ENCODE data around the gene TSPAN33. TPM values are rescaled to one million over a fixed set of nuclear protein-coding genes. Genes with fewer than 3 reads are reported as not detected.
"Not testable (repeated sequence)": the region's sequence is repeated elsewhere in the genome, so short reads cannot be mapped to it uniquely, and the experiment has no call there.

The TSPAN33 gene
- under 0.01 and 0.13 TPM in 2 replicates for total RNA-seq

GRCh38 chr7:129144095-129144833 is at the start of gene TSPAN33:
TSPAN33 (plus strand) TSS chr7:129144707; CDS start chr7:129144981, 274 bp downstream.
- peak in 1 of 2 donors; percentile 12 for DNase-seq (ENCODE audit: low read depth in 2 of 2)

- no peak for DNase-seq (ENCODE audit: low read depth in 2 of 2)
Observed at GRCh38 chr7:129095258-129095657, 49.2 kb upstream of the TSPAN33 start.

- no peak for DNase-seq (ENCODE audit: low read depth in 2 of 2)
Observed at GRCh38 chr7:129098409-129099084, 46.0 kb upstream of the TSPAN33 start.

GRCh38 chr7:129100827-129101166 is 43.7 kb upstream of the TSPAN33 start:
- no peak for DNase-seq (ENCODE audit: low read depth in 2 of 2)

GRCh38 chr7:129101746-129102145 is 42.8 kb upstream of the TSPAN33 start:
- DNase-seq (ENCODE audit: low read depth in 2 of 2) = no peak

GRCh38 chr7:129103561-129104324 is 40.8 kb upstream of the TSPAN33 start:
- DNase-seq (ENCODE audit: low read depth in 2 of 2) = no peak

GRCh38 chr7:129108581-129108980 is 35.9 kb upstream of the TSPAN33 start:
- no peak for DNase-seq (ENCODE audit: low read depth in 2 of 2)

- no peak for DNase-seq (ENCODE audit: low read depth in 2 of 2)
Observed at GRCh38 chr7:129110258-129110981, 34.1 kb upstream of the TSPAN33 start.

- no peak for DNase-seq (ENCODE audit: low read depth in 2 of 2)
Observed at GRCh38 chr7:129110982-129111376, 33.5 kb upstream of the TSPAN33 start.

- DNase-seq (ENCODE audit: low read depth in 2 of 2) = no peak
Observed at GRCh38 chr7:129115676-129116075, 28.8 kb upstream of the TSPAN33 start.

- DNase-seq (ENCODE audit: low read depth in 2 of 2) = no peak
Observed at GRCh38 chr7:129118182-129118581, 26.3 kb upstream of the TSPAN33 start.

GRCh38 chr7:129118976-129119375 is 25.5 kb upstream of the TSPAN33 start:
- no peak for DNase-seq (ENCODE audit: low read depth in 2 of 2)

GRCh38 chr7:129121501-129122077 is 22.9 kb upstream of the TSPAN33 start:
- not testable (repeated sequence) for DNase-seq (ENCODE audit: low read depth in 2 of 2)

- DNase-seq (ENCODE audit: low read depth in 2 of 2) = no peak
Observed at GRCh38 chr7:129122078-129122750, 22.3 kb upstream of the TSPAN33 start.

GRCh38 chr7:129122751-129123509 is 21.6 kb upstream of the TSPAN33 start:
- peak in 1 of 2 donors; percentile 20 for DNase-seq (ENCODE audit: low read depth in 2 of 2)

GRCh38 chr7:129123510-129123857 is 21.0 kb upstream of the TSPAN33 start:
- DNase-seq (ENCODE audit: low read depth in 2 of 2) = no peak

GRCh38 chr7:129126314-129126713 is 18.2 kb upstream of the TSPAN33 start:
- no peak for DNase-seq (ENCODE audit: low read depth in 2 of 2)

GRCh38 chr7:129127154-129127553 is 17.4 kb upstream of the TSPAN33 start:
- no peak for DNase-seq (ENCODE audit: low read depth in 2 of 2)

- no peak for DNase-seq (ENCODE audit: low read depth in 2 of 2)
Observed at GRCh38 chr7:129127601-129128000, 16.9 kb upstream of the TSPAN33 start.

GRCh38 chr7:129134356-129134987 is 10.0 kb upstream of the TSPAN33 start:
- no peak for DNase-seq (ENCODE audit: low read depth in 2 of 2)

Data from dermis microvascular lymphatic vessel endothelial cell (primary cell).